ENCODE results near the gene LENEP.
"Not testable (repeated sequence)": the region's sequence is repeated elsewhere in the genome, so short reads cannot be mapped to it uniquely, and the experiment has no call there.

Gene LENEP

GRCh38 chr1:154975409-154976059, 17.9 kb upstream of the LENEP start:
- DNase-seq (ENCODE audit: low read depth): peak; percentile 49

- not testable (repeated sequence) for DNase-seq (ENCODE audit: low read depth)
Observed at GRCh38 chr1:154977762-154978161, 15.6 kb upstream of the LENEP start.

- no peak for DNase-seq (ENCODE audit: low read depth)
Observed at GRCh38 chr1:154978360-154978759, 15.0 kb upstream of the LENEP start.

- no peak for DNase-seq (ENCODE audit: low read depth)
Observed at GRCh38 chr1:154982341-154982740, 11.0 kb upstream of the LENEP start.

GRCh38 chr1:154982897-154983648, 10.3 kb upstream of the LENEP start, which contains the start of gene FLAD1:
Gene FLAD1, plus strand, starts transcription at chr1:154983344. Its CDS starts 351 bp downstream, at chr1:154983695.
- DNase-seq (ENCODE audit: low read depth): peak; percentile 93

- DNase-seq (ENCODE audit: low read depth): no peak
Observed at GRCh38 chr1:154983776-154984466, 9.5 kb upstream of the LENEP start.

GRCh38 chr1:154986736-154987135, 6.7 kb upstream of the LENEP start:
- not testable (repeated sequence) for DNase-seq (ENCODE audit: low read depth)

- DNase-seq (ENCODE audit: low read depth): no peak
Observed at GRCh38 chr1:154987326-154987725, 6.1 kb upstream of the LENEP start.

- no peak for DNase-seq (ENCODE audit: low read depth)
Observed at GRCh38 chr1:154988058-154988954, 5.1 kb upstream of the LENEP start.

GRCh38 chr1:154989195-154989860, 4.1 kb upstream of the LENEP start:
- no peak for DNase-seq (ENCODE audit: low read depth)

GRCh38 chr1:154990276-154990675, 3.1 kb upstream of the LENEP start:
- no peak for DNase-seq (ENCODE audit: low read depth)

- DNase-seq (ENCODE audit: low read depth): no peak
Observed at GRCh38 chr1:154992721-154993571, 440 bp upstream of the LENEP start.

- no peak for DNase-seq (ENCODE audit: low read depth)
Observed at GRCh38 chr1:154994269-154994587, 842 bp downstream of the LENEP start.

GRCh38 chr1:154994591-154994990, 1.2 kb downstream of the LENEP start:
- no peak for DNase-seq (ENCODE audit: low read depth)

GRCh38 chr1:154995301-154995983, 2.1 kb downstream of the LENEP start:
- DNase-seq (ENCODE audit: low read depth): not testable (repeated sequence)

- no peak for DNase-seq (ENCODE audit: low read depth)
Observed at GRCh38 chr1:154996966-154997701, 3.7 kb downstream of the LENEP start.

GRCh38 chr1:154998201-154998780, 4.9 kb downstream of the LENEP start:
- no peak for DNase-seq (ENCODE audit: low read depth)

GRCh38 chr1:154998818-154999570, 5.6 kb downstream of the LENEP start:
- peak; percentile 39 for DNase-seq (ENCODE audit: low read depth)

Measured in activated gamma-delta T cell treated with anti-CD3 and anti-CD28 coated beads, Interleukin-2, amount 50 U/mL, for 16 hours (primary cell).